Progenitor cell of endocrine pancreas (in vitro differentiated cells): ENCODE data around the gene HRK. TPM values are rescaled to one million over a fixed set of nuclear protein-coding genes. Genes with fewer than 3 reads are reported as not detected.

ENCODE experiments used
- DNase-seq: peaks from one replicate; pipeline ENCODE4 v3.0.0; 2021; ENCODE audit warnings: low spot score; ENCODE audit not compliant: unreplicated experiment
- H3K27ac Mint-ChIP-seq: 2 replicates; pipeline ENCODE4 v1.8.0; 2021; ENCODE audit warnings: mild to moderate bottlenecking, moderate library complexity, mixed read lengths
- H3K27me3 Mint-ChIP-seq: 2 replicates; pipeline ENCODE4 v1.8.0; 2021; ENCODE audit warnings: mixed read lengths
- H3K36me3 Mint-ChIP-seq: 2 replicates; pipeline ENCODE4 v1.8.0; 2022; ENCODE audit warnings: mixed read lengths; ENCODE audit not compliant: insufficient read depth
- H3K4me1 Mint-ChIP-seq: 2 replicates; pipeline ENCODE4 v1.8.0; 2021; ENCODE audit warnings: low read depth, mixed read lengths
- H3K4me3 Mint-ChIP-seq: 2 replicates; pipeline ENCODE4 v1.8.0; 2021; ENCODE audit warnings: low read depth, mild to moderate bottlenecking, moderate library complexity, mixed read lengths
- H3K9me3 Mint-ChIP-seq: 2 replicates; pipeline ENCODE4 v1.8.0; 2021; ENCODE audit warnings: low read depth, mixed read lengths
- CTCF ChIP-seq: fragments of 200-600 bp; sonication (generic); IDR thresholded peaks from one replicate; pipeline ENCODE4 v1.5.0; 2021; ENCODE audit warnings: antibody characterized with exemption, mild to moderate bottlenecking; ENCODE audit not compliant: unreplicated experiment
- total RNA-seq: library from RNA; stranded (reverse); gene quantifications from 2 replicates; pipeline ENCODE4 v1.2.1, GENCODE V29; 2021

The HRK gene
- total RNA-seq, 1 donor from 2014 or later, result 5.5 TPM

DNA sequence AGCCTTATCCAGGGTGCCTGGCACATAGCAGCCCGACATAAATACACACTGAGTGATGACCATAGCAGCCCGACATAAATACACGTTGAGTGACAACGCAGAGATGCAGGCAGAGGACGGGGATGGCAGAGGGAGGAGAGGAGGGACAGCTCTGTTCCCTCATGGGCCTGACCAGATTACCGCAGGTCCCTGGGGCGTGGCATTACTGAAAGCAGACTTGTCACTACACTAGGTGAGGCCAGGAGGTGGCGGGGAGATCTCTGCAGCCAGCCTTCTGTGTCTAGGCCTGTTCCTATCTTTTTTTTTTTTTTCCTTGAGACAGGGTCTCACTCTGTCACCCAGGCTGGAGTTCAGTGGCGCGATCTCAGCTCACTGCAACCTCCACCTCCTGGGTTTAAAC lies 69.0 kb downstream of the HRK start:
- H3K27ac Mint-ChIP-seq, result no peak overlapping the region

GRCh38 chr12:116808113-116809105 lies 72.8 kb downstream of the HRK start:
- Mint-ChIP-seq H3K27me3 (no peaks in the 10 kb centered on the region), H3K9me3 (no peaks in the 10 kb centered on the region), H3K4me3 (no peak overlapping the region), H3K27ac (no peak overlapping the region), H3K36me3 (peaks cover under 1% of the 10 kb centered on the region), H3K4me1 (no peaks in the 10 kb centered on the region)
- DNase-seq, result no peak
- no peak for TF ChIP-seq CTCF

More for the DNA sequence above, 69.0 kb downstream of the HRK start:
- Mint-ChIP-seq H3K4me3 (no peak overlapping the region), H3K27me3 (no peaks in the 10 kb centered on the region), H3K9me3 (no peaks in the 10 kb centered on the region), H3K4me1 (no peaks in the 10 kb centered on the region), H3K36me3 (no peaks in the 10 kb centered on the region)
- TF ChIP-seq CTCF, result no peak
- no peak for DNase-seq

- Mint-ChIP-seq H3K27me3 (no peaks in the 10 kb centered on the region), H3K4me3 (no peak overlapping the region), H3K9me3 (no peaks in the 10 kb centered on the region), H3K4me1 (no peaks in the 10 kb centered on the region), H3K27ac (peak overlapping the region; percentile 42), H3K36me3 (peaks cover 2% of the 10 kb centered on the region)
- DNase-seq, result no peak
- no peak for TF ChIP-seq CTCF
These were observed 73.7 kb downstream of the HRK start for GRCh38 chr12:116807546-116807945.

GRCh38 chr12:116806845-116807440 lies 74.3 kb downstream of the HRK start:
- Mint-ChIP-seq H3K4me3 (no peak overlapping the region), H3K27me3 (no peaks in the 10 kb centered on the region), H3K36me3 (peaks cover 2% of the 10 kb centered on the region), H3K4me1 (no peaks in the 10 kb centered on the region), H3K9me3 (no peaks in the 10 kb centered on the region), H3K27ac (no peak overlapping the region)
- no peak for TF ChIP-seq CTCF
- no peak for DNase-seq

Other genes starting within 250 kb of the HRK start
- gene SPRING1, start 143.4 kb downstream of the HRK start, total RNA-seq, result 63.2 and 64.4 TPM in 2 replicates
- 31.6 and 32.1 TPM in 2 replicates for gene RNFT2, start 143.1 kb downstream of the HRK start, total RNA-seq
- gene FBXW8, start 29.5 kb upstream of the HRK start, total RNA-seq, result 32.6 and 33.8 TPM in 2 replicates
- 1.6 and 3.7 TPM in 2 replicates for gene TESC, start 218.0 kb upstream of the HRK start, total RNA-seq